GM21576 (cell line): Measurements from ENCODE around the gene SEC14L2.
"Not testable (repeated sequence)": the region's sequence is repeated elsewhere in the genome, so short reads cannot be mapped to it uniquely, and the experiment has no call there.

Experiments
- ATAC-seq: cut with Tn5 transposase; IDR thresholded peaks from one replicate; pipeline ENCODE4 v1.9.1; 2021; ENCODE audit warnings: mild to moderate bottlenecking, moderate library complexity; ENCODE audit not compliant: unreplicated experiment

Gene SEC14L2

DNA sequence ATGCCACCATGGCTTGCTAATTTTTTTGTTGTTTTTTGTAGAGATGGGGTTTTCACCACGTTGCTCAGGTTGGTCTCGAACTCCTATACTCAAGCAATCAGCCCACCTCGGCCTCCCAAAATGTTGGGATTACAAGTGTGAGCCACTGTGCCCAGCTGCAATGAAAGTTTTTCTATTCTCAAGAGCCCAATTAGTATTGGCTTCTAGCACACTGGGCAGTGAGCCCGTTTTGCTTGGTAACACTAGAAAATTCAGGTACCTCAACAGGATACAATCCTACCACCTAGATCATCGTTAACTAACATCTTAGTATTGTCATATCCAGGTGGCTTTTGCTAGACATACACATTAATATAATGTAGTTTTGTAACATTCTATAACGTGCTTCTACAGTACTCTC, 56.0 kb downstream of the SEC14L2 start:
- no peak for ATAC-seq

DNA sequence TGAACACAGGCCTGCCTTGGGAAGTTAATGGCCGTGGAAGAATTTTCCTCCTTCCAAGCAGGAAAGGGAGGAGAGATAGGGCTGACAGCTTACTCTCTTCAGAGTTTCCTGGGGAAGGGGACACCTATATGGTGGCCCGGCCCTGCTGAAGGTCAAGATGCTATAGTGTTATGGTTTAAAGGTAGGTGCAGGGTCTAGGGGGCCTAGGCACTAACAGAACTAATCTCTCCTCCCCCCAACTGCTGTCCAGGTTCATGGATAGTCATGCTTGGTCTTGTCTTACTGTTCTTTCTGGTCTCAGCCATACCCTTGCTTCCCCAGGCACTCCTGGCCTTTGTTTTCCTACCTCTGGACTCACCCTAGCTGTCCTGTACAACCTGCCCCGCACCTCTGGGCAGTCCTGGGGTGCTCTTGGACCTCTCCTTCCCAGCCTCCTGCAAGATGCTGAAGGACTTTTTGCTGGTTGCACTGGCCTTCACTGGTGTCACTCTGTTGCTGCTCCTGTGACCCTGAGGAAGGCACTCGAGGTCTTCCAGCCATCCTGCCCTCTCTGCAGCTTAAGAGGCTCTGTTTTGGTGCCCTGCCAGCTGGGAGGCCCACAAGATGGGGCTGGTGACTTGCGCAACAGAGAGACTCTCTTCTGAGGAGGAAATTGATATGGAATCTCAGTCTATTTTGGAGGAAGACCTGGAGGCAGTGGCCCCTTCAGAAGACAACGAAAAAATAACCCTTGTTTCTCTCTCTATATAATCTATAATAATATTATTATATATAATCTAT, 57.1 kb downstream of the SEC14L2 start:
- ATAC-seq: no peak

DNA sequence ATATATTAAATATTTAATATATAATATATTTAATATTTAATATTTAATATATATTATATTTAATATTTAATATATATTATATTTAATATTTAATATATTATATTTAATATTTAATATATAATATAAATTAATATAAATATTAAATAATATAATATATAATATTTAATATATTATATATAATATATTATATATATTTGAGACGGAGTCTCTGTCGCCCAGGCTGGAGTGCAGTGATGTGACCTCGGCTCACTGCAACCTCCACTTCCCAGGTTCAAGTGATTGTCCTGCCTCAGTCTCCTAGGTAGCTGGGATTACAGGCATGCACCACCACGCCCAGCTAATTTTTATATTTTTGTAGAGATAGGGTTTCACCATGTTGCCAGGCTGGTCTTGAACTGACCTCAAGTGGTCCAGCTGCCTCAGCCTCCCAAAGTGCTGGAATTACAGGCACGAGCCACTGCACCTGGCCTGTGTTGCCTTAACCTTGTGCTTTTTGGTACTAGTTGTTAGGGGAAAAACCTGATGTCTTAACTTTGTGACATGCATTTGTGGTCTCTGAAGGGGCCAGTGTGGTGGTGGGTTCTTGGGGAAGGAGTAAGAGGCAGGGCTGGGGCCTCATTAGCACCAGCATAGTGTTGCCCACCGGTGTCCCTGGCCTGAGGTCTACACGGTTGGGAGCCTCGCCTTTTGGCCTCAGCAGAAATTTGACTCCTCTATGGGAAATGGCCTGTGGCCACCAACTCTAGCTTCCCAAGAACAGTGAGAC, 58.4 kb downstream of the SEC14L2 start:
- ATAC-seq: no peak

DNA sequence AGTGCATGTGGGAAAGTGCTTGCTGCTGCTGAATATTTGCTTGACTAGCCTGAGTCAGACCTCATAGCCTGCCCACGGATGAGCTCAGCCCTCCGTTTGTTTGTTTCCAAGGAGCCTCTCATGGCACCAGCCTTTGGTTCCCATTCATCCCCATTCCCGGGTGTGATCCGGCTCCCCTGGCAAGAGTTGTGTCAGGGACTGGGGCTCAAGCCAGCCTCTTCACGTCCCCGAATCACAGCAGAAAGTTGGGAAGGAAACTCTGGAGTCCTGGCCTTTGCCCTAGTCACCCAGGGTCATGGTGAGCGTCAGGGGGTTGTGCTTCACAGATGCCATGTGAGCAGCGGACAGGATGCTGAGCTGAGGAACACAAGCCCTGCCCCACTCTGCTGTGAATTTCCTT, 61.2 kb downstream of the SEC14L2 start:
- no peak for ATAC-seq

DNA sequence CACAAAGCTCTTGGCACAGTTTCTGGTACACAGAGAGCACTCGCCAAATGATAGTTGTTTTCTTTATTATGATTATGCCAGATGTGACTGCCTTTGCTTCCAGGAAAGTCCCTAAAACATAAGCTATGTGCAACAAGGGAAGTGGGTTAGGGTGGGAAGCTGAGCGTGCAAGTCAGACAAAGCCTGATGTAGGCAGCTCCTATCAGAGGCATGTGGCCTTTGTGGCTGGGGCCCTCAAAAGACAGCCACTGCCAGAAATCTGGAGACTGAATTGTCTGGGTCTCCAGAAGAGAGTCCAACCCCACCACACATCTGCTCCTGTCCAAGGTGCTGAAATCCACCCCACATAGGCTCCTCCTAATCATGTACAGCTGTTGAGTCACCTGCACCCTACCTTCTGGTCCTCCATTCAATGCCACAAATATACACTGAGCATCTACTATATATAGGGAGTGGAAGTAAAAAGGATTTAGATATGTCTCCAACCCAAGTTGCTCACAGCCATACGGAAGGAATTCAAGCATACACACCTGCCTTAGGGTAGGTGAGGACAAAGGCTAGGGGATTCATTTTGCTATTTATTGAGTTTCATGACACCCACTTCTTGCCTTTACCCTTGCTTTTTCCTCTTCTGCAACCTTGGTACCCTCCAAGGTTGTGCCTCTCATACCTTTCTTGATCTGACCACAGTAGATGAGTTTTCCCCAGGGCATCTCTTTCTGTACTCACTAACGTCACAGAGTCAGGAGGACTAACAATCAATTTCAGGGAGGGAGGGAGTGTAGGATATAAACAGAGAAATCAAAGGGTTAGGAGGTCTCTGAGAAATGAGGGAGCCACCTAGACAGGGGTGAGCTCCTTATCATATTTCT, 62.6 kb downstream of the SEC14L2 start:
- no peak for ATAC-seq

DNA sequence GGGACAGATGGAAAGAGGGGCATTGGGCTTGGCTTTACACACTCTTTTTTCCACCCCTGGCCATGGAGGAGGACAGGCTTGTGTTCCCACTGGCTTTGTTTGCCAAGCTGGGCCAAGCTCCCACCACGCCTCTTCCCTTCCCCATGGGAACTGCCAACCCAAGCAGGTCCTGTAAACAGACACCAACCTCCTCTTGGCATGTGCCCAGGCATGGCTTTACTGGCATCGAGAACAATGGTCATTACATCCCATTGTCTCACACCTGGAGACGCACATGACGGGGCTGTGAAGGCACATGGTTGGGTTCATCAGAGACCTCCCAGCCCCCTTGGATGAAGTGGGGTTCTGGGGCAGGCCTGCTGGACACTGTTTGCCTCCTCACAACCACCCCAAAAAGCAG, 63.3 kb downstream of the SEC14L2 start:
- no peak for ATAC-seq

DNA sequence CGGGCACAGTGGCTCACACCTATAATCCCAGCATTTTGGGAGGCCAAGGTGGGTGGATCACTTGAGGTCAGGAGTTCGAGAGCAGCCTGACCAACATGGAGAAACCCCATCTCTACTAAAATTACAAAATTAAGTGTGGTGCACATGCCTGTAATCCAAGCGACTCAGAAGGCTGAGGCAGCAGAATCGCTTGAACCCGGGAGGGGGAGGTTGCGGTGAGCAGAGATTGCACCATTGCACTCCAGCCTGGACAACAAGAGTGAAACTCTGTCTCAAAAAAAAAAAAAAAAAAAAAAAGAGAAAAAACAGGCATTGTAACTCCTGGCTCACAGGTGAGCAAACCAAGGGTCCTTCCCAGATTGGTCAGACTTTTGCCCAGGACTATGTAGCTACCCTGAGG, 63.7 kb downstream of the SEC14L2 start:
- not testable (repeated sequence) for ATAC-seq

DNA sequence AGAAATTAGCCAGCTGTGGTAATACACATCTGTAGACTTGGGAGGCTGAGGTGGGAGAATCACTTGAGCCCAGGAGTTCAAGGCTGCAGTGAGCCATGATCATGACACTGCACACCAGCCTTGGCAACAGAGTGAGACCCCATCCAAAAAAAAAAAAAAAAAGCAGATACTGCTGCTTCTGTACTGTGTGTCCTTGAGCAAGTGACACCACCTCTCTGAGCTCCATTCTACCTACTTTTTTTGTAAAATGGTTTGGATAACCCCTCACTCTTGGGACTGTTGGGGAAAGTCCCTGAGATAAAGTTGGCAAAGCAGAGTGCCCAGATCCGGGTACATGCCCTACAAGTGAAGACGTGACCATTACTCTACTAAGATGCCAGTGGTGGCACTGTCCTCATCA, 72.3 kb downstream of the SEC14L2 start:
- no peak for ATAC-seq

DNA sequence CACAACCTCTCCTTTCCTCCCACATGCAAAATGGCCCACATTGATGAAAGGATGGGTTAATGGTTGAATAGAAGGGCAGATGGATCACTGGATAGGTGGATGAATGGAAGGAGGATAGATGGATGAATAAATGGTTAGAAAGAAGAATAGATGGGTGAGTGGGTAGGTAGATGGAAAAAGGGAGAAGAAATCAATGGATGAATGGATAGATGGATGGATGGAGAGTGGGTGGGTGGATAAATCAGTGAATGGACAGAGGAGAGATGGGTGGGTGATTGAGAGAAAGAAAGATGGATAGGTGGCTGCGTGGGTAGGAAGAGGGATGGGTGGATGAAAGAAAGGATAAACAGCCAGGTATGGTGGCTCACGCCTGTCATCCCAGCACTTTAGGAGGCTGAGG, 73.8 kb downstream of the SEC14L2 start:
- no peak for ATAC-seq

DNA sequence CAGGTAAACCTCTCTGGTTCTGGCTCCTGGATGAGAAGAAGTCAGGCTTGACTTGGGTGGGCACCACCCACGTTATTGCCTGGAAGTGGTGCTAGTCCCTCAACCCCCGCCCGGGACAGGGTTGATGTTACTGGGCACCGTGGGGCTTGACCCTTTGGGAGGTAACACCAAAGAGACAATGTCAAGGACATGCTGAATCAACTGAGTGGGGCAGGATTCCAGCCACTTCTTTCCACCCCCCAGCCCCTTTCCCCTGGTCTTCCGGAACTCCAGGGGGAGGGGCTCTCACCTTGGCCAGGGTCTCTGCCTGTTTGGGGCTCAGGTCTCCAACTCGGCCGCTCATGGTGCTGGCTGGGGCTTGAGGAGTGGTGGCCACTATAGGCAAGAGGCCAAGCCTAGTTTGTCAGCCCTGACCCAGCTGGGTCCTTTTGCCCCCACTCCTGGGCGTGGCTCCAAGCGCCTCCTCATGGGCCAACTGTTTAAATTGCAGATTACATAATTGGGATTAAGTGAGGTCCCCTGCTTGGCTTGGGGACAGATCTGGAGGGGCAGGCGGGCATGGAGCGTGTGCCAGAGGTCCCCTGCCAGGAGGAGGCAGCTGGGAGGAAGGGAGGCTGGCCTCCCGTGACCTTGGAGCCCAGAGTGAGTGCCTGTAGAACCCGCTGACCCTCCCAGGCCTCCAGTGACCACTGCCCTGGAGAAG, 74.9 kb downstream of the SEC14L2 start, which contains the start of gene SEC14L3:
Gene SEC14L3 (minus strand): TSS at position 402 of the 703 bp plus-strand sequence. CDS start 59 bp downstream, at position 343.
- ATAC-seq: no peak

DNA sequence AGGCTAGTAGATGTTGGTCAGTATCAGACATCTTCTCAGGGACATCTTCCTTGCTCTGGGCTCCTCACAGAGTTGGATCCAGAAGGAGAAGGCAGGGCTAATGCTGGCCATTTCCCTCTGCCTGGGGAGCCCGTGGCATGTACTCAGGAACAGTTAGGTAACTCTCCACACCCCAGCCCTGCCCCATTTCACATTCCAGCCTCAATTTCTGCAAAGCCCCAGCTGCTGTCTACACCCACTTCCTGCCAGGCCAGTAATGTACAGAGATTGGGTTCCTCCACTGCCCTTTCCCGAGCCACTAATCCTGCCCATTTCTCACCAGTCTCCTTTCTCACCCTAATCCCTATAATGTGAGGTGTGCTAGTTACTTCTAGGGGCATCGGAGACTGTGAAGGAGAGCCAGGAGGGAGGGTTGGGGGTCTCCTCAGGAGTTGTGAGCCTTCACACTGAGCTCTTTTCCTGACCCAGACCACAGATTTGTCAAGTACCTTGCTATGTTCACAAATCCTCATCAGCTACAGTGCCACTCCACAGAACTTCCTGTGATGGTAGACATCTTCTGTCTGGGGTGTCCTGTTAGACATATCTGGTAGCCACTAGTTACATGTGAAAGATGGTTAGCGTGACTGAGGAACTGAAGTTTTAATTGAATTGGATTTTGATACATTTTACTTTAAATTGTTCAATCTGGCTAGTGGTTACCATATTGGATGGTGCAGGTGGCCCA, 76.3 kb downstream of the SEC14L2 start:
- ATAC-seq: no peak

DNA sequence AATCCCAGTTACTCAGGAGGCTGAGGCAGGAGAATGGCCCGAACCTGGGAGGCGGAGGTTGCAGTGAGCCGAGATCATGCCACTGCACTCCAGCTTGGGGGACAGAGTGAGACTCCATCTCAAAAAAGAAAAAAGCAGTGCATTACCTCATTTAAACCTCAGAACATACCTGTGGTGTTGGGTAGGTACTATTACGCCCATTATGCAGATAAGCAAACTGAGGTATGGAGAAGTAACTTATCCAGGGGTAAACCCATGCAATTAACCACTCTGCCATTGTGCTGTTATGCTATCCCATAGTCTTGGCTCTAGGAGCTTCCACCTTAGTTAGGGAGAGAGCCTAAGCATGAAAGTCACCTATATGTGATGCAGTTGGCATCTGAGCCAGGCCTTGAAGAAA, 77.3 kb downstream of the SEC14L2 start:
- no peak for ATAC-seq
